GM12874 (cell line): ENCODE data around the gene FOCAD.

Experiments
- CTCF ChIP-seq: IDR thresholded peaks from 2 replicates; pipeline ENCODE4 v1.5.1; 2011; ENCODE audit warnings: low read depth, mild to moderate bottlenecking, control low read depth, low read length, moderate library complexity; ENCODE audit not compliant: insufficient read depth

The FOCAD gene

GRCh38 chr9:20804489-20805250 is 120.6 kb downstream of the FOCAD start:
- TF ChIP-seq CTCF: no peak

- TF ChIP-seq CTCF: no peak
These were observed 121.7 kb downstream of the FOCAD start for GRCh38 chr9:20805766-20806165.

- TF ChIP-seq CTCF: no peak
These were observed 123.9 kb downstream of the FOCAD start for GRCh38 chr9:20808002-20808401.

GRCh38 chr9:20811872-20812271 is 127.8 kb downstream of the FOCAD start:
- no peak for TF ChIP-seq CTCF

- TF ChIP-seq CTCF: no peak
These were observed 132.1 kb downstream of the FOCAD start for GRCh38 chr9:20815923-20816703.

GRCh38 chr9:20823051-20823450 is 139.0 kb downstream of the FOCAD start:
- TF ChIP-seq CTCF: no peak

GRCh38 chr9:20831028-20831427 is 147.0 kb downstream of the FOCAD start:
- no peak for TF ChIP-seq CTCF
